ENCODE measurements around the gene NDUFA11.

NDUFA11 gene

GRCh38 chr19:5921516-5922160 is 18.0 kb upstream of the NDUFA11 start:
- Histone ChIP-seq H3K27ac (ENCODE audit: low read depth, low read length) (no peak overlapping the region), H3K9me2 (replicated peaks; ENCODE audit: control insufficient read depth, low read length) (no peaks in the 10 kb centered on the region), H3K4me3 (ENCODE audit: low read length) (no peak overlapping the region), H3K27me3 (ENCODE audit: control insufficient read depth, low read length) (no peaks in the 10 kb centered on the region), H3K4me1 (ENCODE audit: control insufficient read depth, low read length) (no peaks in the 10 kb centered on the region), H3F3A (ENCODE audit: control insufficient read depth, insufficient read depth) (no peaks in the 10 kb centered on the region), H4K20me1 (ENCODE audit: control insufficient read depth, insufficient read depth, low read depth, low read length) (no peaks in the 10 kb centered on the region), H3K79me2 (ENCODE audit: control insufficient read depth, low read length) (no peaks in the 10 kb centered on the region), H3K4me2 (ENCODE audit: low read length) (no peak overlapping the region), H3K9me3 (ENCODE audit: control insufficient read depth, insufficient read depth, low read length) (no peaks in the 10 kb centered on the region), H3K36me3 (ENCODE audit: control insufficient read depth, low read length) (peaks cover 70% of the 10 kb centered on the region)
- TF ChIP-seq CTCF (IDR thresholded peaks at IDR 0.05; ENCODE audit: low read depth, low read length, poor library complexity, severe bottlenecking), result no peak
- no peak for TF ChIP-seq EZH2phosphoT487 (IDR thresholded peaks at IDR 0.05; ENCODE audit: borderline replicate concordance, low read length)

- Histone ChIP-seq H3K4me2 (ENCODE audit: low read length) (no peak overlapping the region), H3K36me3 (ENCODE audit: control insufficient read depth, low read length) (peaks cover 55% of the 10 kb centered on the region)
- TF ChIP-seq EZH2phosphoT487 (IDR thresholded peaks at IDR 0.05; ENCODE audit: borderline replicate concordance, low read length) (no peak), CTCF (IDR thresholded peaks at IDR 0.05; ENCODE audit: low read depth, low read length, poor library complexity, severe bottlenecking) (no peak)
Observed at GRCh38 chr19:5918463-5919079, 15.0 kb upstream of the NDUFA11 start.

GRCh38 chr19:5917431-5918107 is 14.0 kb upstream of the NDUFA11 start:
- Histone ChIP-seq H3K36me3 (ENCODE audit: control insufficient read depth, low read length) (peaks cover 47% of the 10 kb centered on the region), H3K9me2 (replicated peaks; ENCODE audit: control insufficient read depth, low read length) (no peaks in the 10 kb centered on the region)
- TF ChIP-seq CTCF (IDR thresholded peaks at IDR 0.05; ENCODE audit: low read depth, low read length, poor library complexity, severe bottlenecking), result no peak
- no peak for TF ChIP-seq EZH2phosphoT487 (IDR thresholded peaks at IDR 0.05; ENCODE audit: borderline replicate concordance, low read length)

More at GRCh38 chr19:5918463-5919079, 15.0 kb upstream of the NDUFA11 start:
- Histone ChIP-seq H3K4me3 (ENCODE audit: low read length) (no peak overlapping the region), H4K20me1 (ENCODE audit: control insufficient read depth, insufficient read depth, low read depth, low read length) (no peaks in the 10 kb centered on the region), H3K9me2 (replicated peaks; ENCODE audit: control insufficient read depth, low read length) (no peaks in the 10 kb centered on the region), H3K9me3 (ENCODE audit: control insufficient read depth, insufficient read depth, low read length) (no peaks in the 10 kb centered on the region), H3K79me2 (ENCODE audit: control insufficient read depth, low read length) (no peaks in the 10 kb centered on the region), H3K4me1 (ENCODE audit: control insufficient read depth, low read length) (no peaks in the 10 kb centered on the region), H3K27me3 (ENCODE audit: control insufficient read depth, low read length) (no peaks in the 10 kb centered on the region), H3F3A (ENCODE audit: control insufficient read depth, insufficient read depth) (no peaks in the 10 kb centered on the region), H3K27ac (ENCODE audit: low read depth, low read length) (no peak overlapping the region)

More at GRCh38 chr19:5917431-5918107, 14.0 kb upstream of the NDUFA11 start:
- Histone ChIP-seq H4K20me1 (ENCODE audit: control insufficient read depth, insufficient read depth, low read depth, low read length) (no peaks in the 10 kb centered on the region), H3K4me1 (ENCODE audit: control insufficient read depth, low read length) (no peaks in the 10 kb centered on the region), H3F3A (ENCODE audit: control insufficient read depth, insufficient read depth) (no peaks in the 10 kb centered on the region), H3K27me3 (ENCODE audit: control insufficient read depth, low read length) (no peaks in the 10 kb centered on the region), H3K9me3 (ENCODE audit: control insufficient read depth, insufficient read depth, low read length) (no peaks in the 10 kb centered on the region), H3K79me2 (ENCODE audit: control insufficient read depth, low read length) (no peaks in the 10 kb centered on the region), H3K27ac (ENCODE audit: low read depth, low read length) (no peak overlapping the region), H3K4me2 (ENCODE audit: low read length) (no peak overlapping the region), H3K4me3 (ENCODE audit: low read length) (no peak overlapping the region)

All from DOHH2 (cell line).